Right lobe of liver (tissue), 4 donors: ENCODE measurements around the gene COG3.

Source experiments
- CTCF ChIP-seq, 4 donors: fragments of 200-600 bp in 3 of 4; fragments of 450-650 bp in 1 of 4; IDR thresholded peaks; one replicate each; pipeline versions ENCODE4 v1.5.1 to v1.8.0; 2016 to 2022; ENCODE audit warnings: antibody characterized with exemption in 4 of 4, mild to moderate bottlenecking in 2 of 4
- POLR2A ChIP-seq: fragments of 450-650 bp; IDR thresholded peaks from one replicate; pipeline ENCODE4 v1.6.1; 2017; ENCODE audit warnings: antibody characterized with exemption, mild to moderate bottlenecking
- donor health status: DM: no; HTN: no; CAD: no.
- donor health status: DM: no; HTN: no; CAD: no.
- donor health status: DM: no; HTN: yes; CAD: no.

DNA sequence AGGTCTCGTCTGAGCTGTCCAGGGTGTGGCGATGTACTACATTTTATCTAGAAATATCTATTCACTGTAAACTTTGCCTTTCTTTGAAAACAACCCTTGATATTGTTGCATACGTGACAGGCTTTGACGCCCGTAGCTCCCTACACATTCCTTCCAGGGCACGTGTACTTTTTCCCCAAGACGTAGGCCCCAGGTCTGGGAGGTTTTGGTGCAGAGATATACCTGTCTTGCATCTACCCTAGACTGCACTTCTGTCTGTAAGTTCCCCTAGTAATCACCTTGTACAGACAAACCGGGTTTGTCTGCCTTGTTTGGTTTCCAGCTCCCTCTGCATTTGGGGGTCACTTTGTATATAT is 81.6 kb downstream of the COG3 start:
- no peak for TF ChIP-seq CTCF (IDR thresholded peaks at IDR 0.05)
- TF ChIP-seq POLR2A: no peak
